ENCODE measurements around the gene SLC12A2.

The SLC12A2 gene

GRCh38 chr5:128038643-128039042 lies 44.9 kb upstream of the SLC12A2 start:
- Histone ChIP-seq H3K36me3 (ENCODE audit: insufficient read depth, low read length) (peaks cover 39% of the 10 kb centered on the region), H3K79me2 (ENCODE audit: insufficient read depth, low read length) (peaks cover 15% of the 10 kb centered on the region; the same call in 1 of the 2 replicates), H3K4me3 (ENCODE audit: low read depth, low read length, poor library complexity, severe bottlenecking) (no peak overlapping the region), H3F3A (ENCODE audit: insufficient read depth, low read length) (0 out of 2 replicates have a peak, but pooled peaks cover 3% of the 10 kb centered on the region), H3K4me1 (ENCODE audit: insufficient read depth, low read length, severe bottlenecking) (peaks cover 9% of the 10 kb centered on the region), H3K4me2 (ENCODE audit: low read length) (no peak overlapping the region), H3K27ac (ENCODE audit: low read depth, low read length, poor library complexity, severe bottlenecking) (no peak overlapping the region), H3K27me3 (ENCODE audit: insufficient read depth, low read length) (no peaks in the 10 kb centered on the region), H4K20me1 (ENCODE audit: insufficient read depth, low read length) (no peaks in the 10 kb centered on the region), H2AFZ (ENCODE audit: low read length) (no peak overlapping the region), H3K9me3 (ENCODE audit: low read length) (no peaks in the 10 kb centered on the region; the same call in 1 of the 2 replicates), H3K9me2 (ENCODE audit: low read depth, low read length) (no peaks in the 10 kb centered on the region), H3K9ac (ENCODE audit: low read length) (no peak overlapping the region)
- TF ChIP-seq EZH2 (IDR thresholded peaks at IDR 0.05; ENCODE audit: borderline replicate concordance, low read length), result no peak
- TF ChIP-seq, protein P1, sequence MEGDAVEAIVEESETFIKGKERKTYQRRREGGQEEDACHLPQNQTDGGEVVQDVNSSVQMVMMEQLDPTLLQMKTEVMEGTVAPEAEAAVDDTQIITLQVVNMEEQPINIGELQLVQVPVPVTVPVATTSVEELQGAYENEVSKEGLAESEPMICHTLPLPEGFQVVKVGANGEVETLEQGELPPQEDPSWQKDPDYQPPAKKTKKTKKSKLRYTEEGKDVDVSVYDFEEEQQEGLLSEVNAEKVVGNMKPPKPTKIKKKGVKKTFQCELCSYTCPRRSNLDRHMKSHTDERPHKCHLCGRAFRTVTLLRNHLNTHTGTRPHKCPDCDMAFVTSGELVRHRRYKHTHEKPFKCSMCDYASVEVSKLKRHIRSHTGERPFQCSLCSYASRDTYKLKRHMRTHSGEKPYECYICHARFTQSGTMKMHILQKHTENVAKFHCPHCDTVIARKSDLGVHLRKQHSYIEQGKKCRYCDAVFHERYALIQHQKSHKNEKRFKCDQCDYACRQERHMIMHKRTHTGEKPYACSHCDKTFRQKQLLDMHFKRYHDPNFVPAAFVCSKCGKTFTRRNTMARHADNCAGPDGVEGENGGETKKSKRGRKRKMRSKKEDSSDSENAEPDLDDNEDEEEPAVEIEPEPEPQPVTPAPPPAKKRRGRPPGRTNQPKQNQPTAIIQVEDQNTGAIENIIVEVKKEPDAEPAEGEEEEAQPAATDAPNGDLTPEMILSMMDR (IDR thresholded peaks at IDR 0.05; ENCODE audit: low read length), result no peak

DNA sequence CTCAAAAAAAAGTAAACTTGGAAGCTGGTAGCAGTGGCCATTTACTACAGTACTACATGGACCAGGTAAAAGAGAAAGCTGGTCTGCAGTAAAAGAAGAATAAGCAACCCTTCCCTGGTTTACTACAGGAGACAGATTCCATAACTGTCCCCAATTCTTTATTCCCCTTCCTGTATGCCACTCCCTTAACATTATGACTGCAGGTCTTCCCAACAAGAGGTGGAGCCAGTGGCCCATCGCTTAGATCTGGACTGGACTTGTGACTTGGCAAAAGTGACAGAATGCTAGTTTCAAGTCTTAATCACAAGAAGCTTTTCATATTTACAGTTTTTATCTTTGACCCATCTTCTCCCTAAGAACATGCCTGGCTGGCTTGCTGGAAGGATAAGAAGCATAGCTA lies 42.6 kb upstream of the SLC12A2 start:
- Histone ChIP-seq H3K36me3 (ENCODE audit: insufficient read depth, low read length) (peaks cover 33% of the 10 kb centered on the region), H2AFZ (ENCODE audit: low read length) (no peak overlapping the region), H3K4me2 (ENCODE audit: low read length) (no peak overlapping the region), H3K4me3 (ENCODE audit: low read depth, low read length, poor library complexity, severe bottlenecking) (no peak overlapping the region), H3K79me2 (ENCODE audit: insufficient read depth, low read length) (peaks cover 15% of the 10 kb centered on the region; the same call in 1 of the 2 replicates), H3K9ac (ENCODE audit: low read length) (no peak overlapping the region), H3K4me1 (ENCODE audit: insufficient read depth, low read length, severe bottlenecking) (peaks cover 7% of the 10 kb centered on the region), H3F3A (ENCODE audit: insufficient read depth, low read length) (0 out of 2 replicates have a peak, but pooled peaks cover 3% of the 10 kb centered on the region), H3K27ac (ENCODE audit: low read depth, low read length, poor library complexity, severe bottlenecking) (no peak overlapping the region), H3K27me3 (ENCODE audit: insufficient read depth, low read length) (no peaks in the 10 kb centered on the region), H3K9me2 (ENCODE audit: low read depth, low read length) (no peaks in the 10 kb centered on the region), H4K20me1 (ENCODE audit: insufficient read depth, low read length) (no peaks in the 10 kb centered on the region), H3K9me3 (ENCODE audit: low read length) (no peaks in the 10 kb centered on the region)
- no peak for TF ChIP-seq EZH2 (IDR thresholded peaks at IDR 0.05; ENCODE audit: borderline replicate concordance, low read length)
- TF ChIP-seq, protein P1 (IDR thresholded peaks at IDR 0.05; ENCODE audit: low read length), result no peak

DNA sequence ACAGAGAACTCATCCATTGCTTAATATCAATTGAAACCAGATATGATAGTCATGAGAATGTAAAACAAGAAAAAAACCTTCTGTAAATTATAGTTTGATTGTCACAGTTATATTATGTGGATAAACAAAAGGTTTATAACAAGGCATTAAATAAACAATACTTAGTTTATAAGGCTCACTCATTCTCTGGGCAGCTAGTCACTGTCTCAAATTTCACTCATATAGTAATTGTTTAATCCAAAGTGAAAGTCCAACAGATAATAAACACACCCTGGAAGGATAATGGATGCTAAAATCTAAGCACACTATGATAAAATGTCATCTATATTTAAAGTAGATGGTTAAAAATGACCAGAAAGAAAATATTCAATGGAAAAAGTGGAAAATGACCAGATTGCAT lies 30.8 kb upstream of the SLC12A2 start:
- peaks cover 59% of the 10 kb centered on the region for H3K36me3 ChIP-seq (ENCODE audit: insufficient read depth, low read length)
- H3K9me3 ChIP-seq (ENCODE audit: low read length), result peaks cover 9% of the 10 kb centered on the region; the same call in 1 of the 2 replicates
- H3K4me3 ChIP-seq (ENCODE audit: low read depth, low read length, poor library complexity, severe bottlenecking), result no peak overlapping the region
- H3K27ac ChIP-seq (ENCODE audit: low read depth, low read length, poor library complexity, severe bottlenecking), result no peak overlapping the region
- no peak overlapping the region for H3K9ac ChIP-seq (ENCODE audit: low read length)
- no peak overlapping the region for H3K4me2 ChIP-seq (ENCODE audit: low read length)
- H3K9me2 ChIP-seq (ENCODE audit: low read depth, low read length), result no peaks in the 10 kb centered on the region
- H2AFZ ChIP-seq (ENCODE audit: low read length), result no peak overlapping the region
- H4K20me1 ChIP-seq (ENCODE audit: insufficient read depth, low read length), result no peaks in the 10 kb centered on the region
- TF ChIP-seq, protein P1 (IDR thresholded peaks at IDR 0.05; ENCODE audit: low read length), result no peak
- TF ChIP-seq EZH2 (IDR thresholded peaks at IDR 0.05; ENCODE audit: borderline replicate concordance, low read length), result no peak
- no peaks in the 10 kb centered on the region for H3K79me2 ChIP-seq (ENCODE audit: insufficient read depth, low read length)
- H3K4me1 ChIP-seq (ENCODE audit: insufficient read depth, low read length, severe bottlenecking), result no peaks in the 10 kb centered on the region
- H3F3A ChIP-seq (ENCODE audit: insufficient read depth, low read length), result no peaks in the 10 kb centered on the region
- H3K27me3 ChIP-seq (ENCODE audit: insufficient read depth, low read length), result no peaks in the 10 kb centered on the region

All from OCI-LY1 (cell line).